ENCODE measurements around the gene PRTN3. TPM values are rescaled to one million over a fixed set of nuclear protein-coding genes. Genes with fewer than 3 reads are reported as not detected.
"Not testable (repeated sequence)": the region's sequence is repeated elsewhere in the genome, so short reads cannot be mapped to it uniquely, and the experiment has no call there.

Gene PRTN3
- total RNA-seq, 2 donors from 2014 or later: not detected

DNA sequence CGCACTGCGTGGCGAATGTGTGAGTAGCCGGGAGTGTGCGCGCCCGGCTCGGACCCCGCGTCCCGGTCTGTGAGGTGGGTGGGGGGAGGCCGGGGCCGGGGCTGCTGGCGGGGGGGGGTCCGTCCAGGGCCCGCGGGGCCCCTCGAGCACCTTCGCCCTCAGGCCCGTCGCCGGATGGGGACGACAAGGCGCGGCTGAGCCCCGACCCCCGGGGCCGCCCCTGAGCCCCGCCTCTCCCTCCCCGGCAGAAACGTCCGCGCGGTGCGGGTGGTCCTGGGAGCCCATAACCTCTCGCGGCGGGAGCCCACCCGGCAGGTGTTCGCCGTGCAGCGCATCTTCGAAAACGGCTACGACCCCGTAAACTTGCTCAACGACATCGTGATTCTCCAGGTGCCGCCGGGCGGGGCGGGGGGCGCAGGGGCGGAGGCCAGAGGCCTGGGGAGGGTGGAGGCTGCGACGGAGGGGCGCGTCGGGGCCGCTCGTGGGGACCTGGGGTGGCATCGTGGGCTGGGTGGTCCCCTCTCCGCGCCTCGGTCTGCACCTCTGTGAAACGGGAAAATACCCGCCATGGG lies 12.3 kb downstream of the PRTN3 start:
- Mint-ChIP-seq H3K4me1 (no peaks in the 10 kb centered on the region), H3K36me3 (ENCODE audit: low read depth) (no peaks in the 10 kb centered on the region), H3K27me3 (ENCODE audit: insufficient read depth) (peaks cover 8% of the 10 kb centered on the region), H3K9me3 (no peaks in the 10 kb centered on the region), H3K4me3 (no peak overlapping the region), H3K27ac (no peak overlapping the region)
- Histone ChIP-seq H3K4me1 (ENCODE audit: control insufficient read depth, insufficient read depth, low read length) (no peaks in the 10 kb centered on the region), H3K36me3 (ENCODE audit: control insufficient read depth, insufficient read depth, low read length) (no peaks in the 10 kb centered on the region), H3K4me3 (ENCODE audit: low read length) (no peak overlapping the region), H3K9ac (ENCODE audit: extremely low read depth, low read length, poor library complexity, severe bottlenecking) (no peak overlapping the region), H3K9me3 (ENCODE audit: control insufficient read depth, low read length) (no peaks in the 10 kb centered on the region), H3K27ac (ENCODE audit: low read depth, low read length) (no peak overlapping the region), H3K27me3 (ENCODE audit: control insufficient read depth, insufficient read depth, low read length, poor library complexity, severe bottlenecking) (no peaks in the 10 kb centered on the region)
- 89 to 93% methylated on average over 32 to 67 of the region's 67 CpGs for WGBS, 2 experiments (ENCODE audit: insufficient coverage in 1 of 2, insufficient read length in 1 of 2)
- DNase-seq: no peak
- TF ChIP-seq, protein P1, sequence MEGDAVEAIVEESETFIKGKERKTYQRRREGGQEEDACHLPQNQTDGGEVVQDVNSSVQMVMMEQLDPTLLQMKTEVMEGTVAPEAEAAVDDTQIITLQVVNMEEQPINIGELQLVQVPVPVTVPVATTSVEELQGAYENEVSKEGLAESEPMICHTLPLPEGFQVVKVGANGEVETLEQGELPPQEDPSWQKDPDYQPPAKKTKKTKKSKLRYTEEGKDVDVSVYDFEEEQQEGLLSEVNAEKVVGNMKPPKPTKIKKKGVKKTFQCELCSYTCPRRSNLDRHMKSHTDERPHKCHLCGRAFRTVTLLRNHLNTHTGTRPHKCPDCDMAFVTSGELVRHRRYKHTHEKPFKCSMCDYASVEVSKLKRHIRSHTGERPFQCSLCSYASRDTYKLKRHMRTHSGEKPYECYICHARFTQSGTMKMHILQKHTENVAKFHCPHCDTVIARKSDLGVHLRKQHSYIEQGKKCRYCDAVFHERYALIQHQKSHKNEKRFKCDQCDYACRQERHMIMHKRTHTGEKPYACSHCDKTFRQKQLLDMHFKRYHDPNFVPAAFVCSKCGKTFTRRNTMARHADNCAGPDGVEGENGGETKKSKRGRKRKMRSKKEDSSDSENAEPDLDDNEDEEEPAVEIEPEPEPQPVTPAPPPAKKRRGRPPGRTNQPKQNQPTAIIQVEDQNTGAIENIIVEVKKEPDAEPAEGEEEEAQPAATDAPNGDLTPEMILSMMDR (conservative IDR thresholded peaks at IDR 0.05): no peak

GRCh38 chr19:853614-854220 lies 12.9 kb downstream of the PRTN3 start:
- H3K27ac ChIP-seq (ENCODE audit: low read depth, low read length); H3K36me3 Mint-ChIP-seq (ENCODE audit: low read depth); H3K9ac ChIP-seq (ENCODE audit: extremely low read depth, low read length, poor library complexity, severe bottlenecking); H3K36me3 ChIP-seq (ENCODE audit: control insufficient read depth, insufficient read depth, low read length); H3K4me3 ChIP-seq (ENCODE audit: low read length); DNase-seq; H3K27me3 ChIP-seq (ENCODE audit: control insufficient read depth, insufficient read depth, low read length, poor library complexity, severe bottlenecking); H3K27ac Mint-ChIP-seq; H3K4me1 Mint-ChIP-seq; H3K9me3 ChIP-seq (ENCODE audit: control insufficient read depth, low read length); H3K4me1 ChIP-seq (ENCODE audit: control insufficient read depth, insufficient read depth, low read length); H3K9me3 Mint-ChIP-seq; H3K4me3 Mint-ChIP-seq: not testable (repeated sequence)
- H3K27me3 Mint-ChIP-seq (ENCODE audit: insufficient read depth): peaks cover 11% of the 10 kb centered on the region
- WGBS, 2 experiments (ENCODE audit: insufficient coverage in 1 of 2, insufficient read length in 1 of 2): 80 to 97% methylated on average over 4 to 9 of the region's 17 CpGs

- Histone ChIP-seq H3K27ac (ENCODE audit: low read depth, low read length) (no peak overlapping the region), H3K4me1 (ENCODE audit: control insufficient read depth, insufficient read depth, low read length) (no peaks in the 10 kb centered on the region), H3K27me3 (ENCODE audit: control insufficient read depth, insufficient read depth, low read length, poor library complexity, severe bottlenecking) (peaks cover 10% of the 10 kb centered on the region), H3K9me3 (ENCODE audit: control insufficient read depth, low read length) (no peaks in the 10 kb centered on the region), H3K9ac (ENCODE audit: extremely low read depth, low read length, poor library complexity, severe bottlenecking) (no peak overlapping the region), H3K4me3 (ENCODE audit: low read length) (no peak overlapping the region), H3K36me3 (ENCODE audit: control insufficient read depth, insufficient read depth, low read length) (no peaks in the 10 kb centered on the region)
- DNase-seq: no peak
- no peaks in the 10 kb centered on the region for H3K36me3 Mint-ChIP-seq (ENCODE audit: low read depth)
- TF ChIP-seq, protein P1 (conservative IDR thresholded peaks at IDR 0.05): no peak
- H3K27me3 Mint-ChIP-seq (ENCODE audit: insufficient read depth): peaks cover 17% of the 10 kb centered on the region
- H3K9me3 Mint-ChIP-seq: no peaks in the 10 kb centered on the region
- H3K4me1 Mint-ChIP-seq: no peaks in the 10 kb centered on the region
- H3K4me3 Mint-ChIP-seq: no peak overlapping the region
- 96 to 100% methylated on average over 1 to 4 of the region's 6 CpGs for WGBS, 2 experiments (ENCODE audit: insufficient coverage in 1 of 2, insufficient read length in 1 of 2)
- no peak overlapping the region for H3K27ac Mint-ChIP-seq
Observed at GRCh38 chr19:854549-854948, 13.8 kb downstream of the PRTN3 start.
